ENCODE results near the gene FABP7. TPM values are rescaled to one million over a fixed set of nuclear protein-coding genes. Genes with fewer than 3 reads are reported as not detected.
"Not testable (repeated sequence)": the region's sequence is repeated elsewhere in the genome, so short reads cannot be mapped to it uniquely, and the experiment has no call there.

Gene FABP7
- total RNA-seq, 1 donor from 2014 or later, result 256 TPM

- no peak overlapping the region for H3K4me3 Mint-ChIP-seq
- peak overlapping the region; percentile 60 for H3K27ac Mint-ChIP-seq (ENCODE audit: unreplicated experiment)
- no peak for TF ChIP-seq CTCF (conservative IDR thresholded peaks at IDR 0.05)
- peaks cover 10% of the 10 kb centered on the region for H3K9me3 Mint-ChIP-seq
- H3K27me3 Mint-ChIP-seq (ENCODE audit: low read depth), result no peaks in the 10 kb centered on the region
- H3K36me3 Mint-ChIP-seq (ENCODE audit: low read depth), result peaks cover 9% of the 10 kb centered on the region
- no peak for DNase-seq (ENCODE audit: low read depth, low spot score)
- peaks cover 12% of the 10 kb centered on the region for H3K4me1 Mint-ChIP-seq
These were observed 32.8 kb upstream of the FABP7 start for GRCh38 chr6:122746688-122747087.

DNA sequence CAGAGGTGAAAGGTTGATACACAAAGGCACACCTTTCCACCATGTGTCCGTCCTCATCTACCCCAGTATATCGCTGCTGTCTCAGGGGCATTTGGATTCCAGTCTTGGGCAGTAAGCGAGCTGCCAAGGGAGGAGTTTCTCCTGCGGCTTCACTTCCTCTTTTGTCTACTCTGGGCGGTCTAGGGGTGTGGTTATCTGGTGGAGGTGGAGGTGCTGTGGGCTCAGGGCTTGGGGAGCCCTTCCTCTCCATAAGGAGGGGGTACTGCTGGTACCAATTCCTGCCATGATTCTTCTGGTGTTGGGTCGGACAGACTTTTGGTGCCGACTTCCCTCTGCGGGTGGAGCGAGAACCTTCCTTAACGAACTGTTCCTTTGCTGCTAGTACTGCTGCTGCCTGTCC, 31.9 kb upstream of the FABP7 start:
- H3K9me3 Mint-ChIP-seq, result peaks cover 10% of the 10 kb centered on the region
- no peak overlapping the region for H3K27ac Mint-ChIP-seq (ENCODE audit: unreplicated experiment)
- no peak for TF ChIP-seq CTCF (conservative IDR thresholded peaks at IDR 0.05)
- H3K36me3 Mint-ChIP-seq (ENCODE audit: low read depth), result peaks cover 9% of the 10 kb centered on the region
- H3K4me3 Mint-ChIP-seq, result no peak overlapping the region
- DNase-seq (ENCODE audit: low read depth, low spot score), result no peak
- peaks cover 13% of the 10 kb centered on the region for H3K4me1 Mint-ChIP-seq
- H3K27me3 Mint-ChIP-seq (ENCODE audit: low read depth), result no peaks in the 10 kb centered on the region

- H3K27ac Mint-ChIP-seq (ENCODE audit: unreplicated experiment); H3K27me3 Mint-ChIP-seq (ENCODE audit: low read depth); H3K9me3 Mint-ChIP-seq: not testable (repeated sequence)
These were observed 30.6 kb upstream of the FABP7 start for GRCh38 chr6:122748945-122749344.

GRCh38 chr6:122749451-122750050, 30.0 kb upstream of the FABP7 start:
- no peak for DNase-seq (ENCODE audit: low read depth, low spot score)
- Mint-ChIP-seq H3K36me3 (ENCODE audit: low read depth) (peaks cover 10% of the 10 kb centered on the region), H3K9me3 (peaks cover 11% of the 10 kb centered on the region), H3K27ac (ENCODE audit: unreplicated experiment) (no peak overlapping the region), H3K4me3 (no peak overlapping the region), H3K4me1 (peaks cover 28% of the 10 kb centered on the region), H3K27me3 (ENCODE audit: low read depth) (no peaks in the 10 kb centered on the region)
- no peak for TF ChIP-seq CTCF (conservative IDR thresholded peaks at IDR 0.05)

More at GRCh38 chr6:122748945-122749344, 30.6 kb upstream of the FABP7 start:
- H3K4me1 Mint-ChIP-seq, result peaks cover 23% of the 10 kb centered on the region
- H3K4me3 Mint-ChIP-seq; DNase-seq (ENCODE audit: low read depth, low spot score); H3K36me3 Mint-ChIP-seq (ENCODE audit: low read depth): not testable (repeated sequence)

DNA sequence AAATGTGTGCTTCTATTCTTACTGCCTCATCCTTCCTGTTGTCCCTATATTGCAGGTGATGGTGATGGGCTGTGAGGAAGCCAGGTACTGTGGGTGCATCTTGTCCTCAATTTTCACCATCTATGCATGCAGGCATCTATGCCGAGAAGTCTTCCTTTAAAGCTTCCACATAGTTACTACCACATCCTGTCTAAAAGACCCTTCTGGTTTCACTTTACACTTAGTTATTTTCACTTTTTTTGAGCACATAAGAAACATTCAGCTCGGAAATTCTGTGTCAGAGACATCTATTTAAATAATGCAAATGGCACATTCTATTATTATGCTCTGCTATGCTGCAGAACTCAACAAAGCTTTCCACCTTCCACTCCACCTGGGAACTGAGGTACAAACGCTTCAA, 28.2 kb upstream of the FABP7 start:
- Mint-ChIP-seq H3K27me3 (ENCODE audit: low read depth) (no peaks in the 10 kb centered on the region), H3K4me3 (no peak overlapping the region), H3K4me1 (peaks cover 36% of the 10 kb centered on the region), H3K9me3 (peaks cover 18% of the 10 kb centered on the region), H3K27ac (ENCODE audit: unreplicated experiment) (no peak overlapping the region), H3K36me3 (ENCODE audit: low read depth) (peaks cover 15% of the 10 kb centered on the region)
- no peak for TF ChIP-seq CTCF (conservative IDR thresholded peaks at IDR 0.05)
- DNase-seq (ENCODE audit: low read depth, low spot score), result no peak

- TF ChIP-seq CTCF (conservative IDR thresholded peaks at IDR 0.05), result no peak
- Mint-ChIP-seq H3K4me3 (no peak overlapping the region), H3K4me1 (peaks cover 41% of the 10 kb centered on the region), H3K27ac (ENCODE audit: unreplicated experiment) (no peak overlapping the region), H3K27me3 (ENCODE audit: low read depth) (no peaks in the 10 kb centered on the region), H3K36me3 (ENCODE audit: low read depth) (peaks cover 17% of the 10 kb centered on the region), H3K9me3 (peaks cover 24% of the 10 kb centered on the region)
- DNase-seq (ENCODE audit: low read depth, low spot score), result no peak
These were observed 27.1 kb upstream of the FABP7 start for GRCh38 chr6:122752459-122752858.

Data from neural crest cell (in vitro differentiated cells).